SK-N-MC (cell line): ENCODE results near the gene MACF1.

Experiments
- DNase-seq: peaks from one replicate; pipeline ENCODE4 v3.0.0-alpha.2; 2011; ENCODE audit warnings: low read depth, low spot score
- H3K27ac ChIP-seq: fragments of 200-600 bp; sonication (generic); 2 replicates; pipeline ENCODE4 v1.5.1; 2016; ENCODE audit warnings: mixed run types
- H3K36me3 ChIP-seq: fragments of 200-600 bp; sonication (generic); 2 replicates; pipeline ENCODE4 v1.6.1; 2017; ENCODE audit warnings: antibody characterized with exemption, low read length, mixed read lengths; ENCODE audit not compliant: insufficient read depth
- H3K4me3 ChIP-seq: fragments of 200-600 bp; sonication (generic); 2 replicates; pipeline ENCODE4 v1.5.1; 2016
- H3K9ac ChIP-seq: fragments of 200-600 bp; sonication (generic); 2 replicates; pipeline ENCODE4 v1.8.0; 2017; ENCODE audit warnings: mixed run types, mixed read lengths; ENCODE audit not compliant: insufficient read length
- H3K9me3 ChIP-seq: fragments of 200-600 bp; sonication (generic); 2 replicates; pipeline ENCODE4 v1.6.1; 2017; ENCODE audit warnings: low read depth, mild to moderate bottlenecking, antibody characterized with exemption, low read length, moderate library complexity, mixed read lengths
- EZH2 ChIP-seq: fragments of 200-600 bp; sonication (generic); IDR thresholded peaks from one replicate; pipeline ENCODE4 v1.6.1; 2017; ENCODE audit warnings: antibody characterized with exemption
- FOXP2 ChIP-seq: optimal IDR thresholded peaks from 2 replicates; pipeline ENCODE3; 2011; ENCODE audit warnings: mild to moderate bottlenecking, moderate library complexity; ENCODE audit not compliant: insufficient read depth; ENCODE audit errors: extremely low read length, control extremely low read depth
- POLR2AphosphoS5 ChIP-seq: IDR thresholded peaks from 2 replicates; pipeline ENCODE4 v1.6.1; 2012; ENCODE audit warnings: mild to moderate bottlenecking, low read depth, low read length, borderline replicate concordance

MACF1 gene

GRCh38 chr1:39481289-39481688, 276.8 kb downstream of the MACF1 start:
- Histone ChIP-seq H3K4me3 (no peak overlapping the region), H3K36me3 (peaks cover 16% of the 10 kb centered on the region), H3K9me3 (no peaks in the 10 kb centered on the region), H3K9ac (no peak overlapping the region), H3K27ac (no peak overlapping the region)
- TF ChIP-seq EZH2 (no peak), FOXP2 (no peak), POLR2AphosphoS5 (no peak)
- no peak for DNase-seq

DNA sequence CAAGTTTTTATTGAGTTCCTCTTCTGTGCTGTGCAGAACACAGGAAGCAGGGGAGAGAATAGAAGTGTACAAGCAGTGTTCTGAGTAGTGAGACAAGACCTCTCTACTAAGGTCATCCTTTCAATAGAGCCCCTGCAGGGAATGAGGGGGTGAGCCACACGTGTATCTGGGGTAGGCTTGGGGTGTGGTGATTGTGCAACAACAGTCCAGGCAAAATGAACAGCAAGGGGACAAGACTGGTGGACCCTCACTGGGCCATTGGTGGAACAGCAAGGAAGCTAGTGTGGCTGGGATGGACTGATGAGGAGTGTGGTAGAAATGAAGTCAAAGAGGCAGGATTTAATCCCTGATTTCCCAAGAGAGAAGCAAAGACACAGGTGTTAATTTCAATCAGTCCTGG, 278.8 kb downstream of the MACF1 start:
- H3K36me3 ChIP-seq: peaks cover 16% of the 10 kb centered on the region
- TF ChIP-seq POLR2AphosphoS5 (no peak), FOXP2 (no peak), EZH2 (no peak)
- no peak overlapping the region for H3K4me3 ChIP-seq
- H3K9me3 ChIP-seq: no peaks in the 10 kb centered on the region
- H3K27ac ChIP-seq: no peak overlapping the region
- H3K9ac ChIP-seq: no peak overlapping the region
- DNase-seq: no peak

- DNase-seq: no peak
- H3K9me3 ChIP-seq: no peaks in the 10 kb centered on the region
- peaks cover 16% of the 10 kb centered on the region for H3K36me3 ChIP-seq
Observed at GRCh38 chr1:39484564-39484963, 280.1 kb downstream of the MACF1 start.

DNA sequence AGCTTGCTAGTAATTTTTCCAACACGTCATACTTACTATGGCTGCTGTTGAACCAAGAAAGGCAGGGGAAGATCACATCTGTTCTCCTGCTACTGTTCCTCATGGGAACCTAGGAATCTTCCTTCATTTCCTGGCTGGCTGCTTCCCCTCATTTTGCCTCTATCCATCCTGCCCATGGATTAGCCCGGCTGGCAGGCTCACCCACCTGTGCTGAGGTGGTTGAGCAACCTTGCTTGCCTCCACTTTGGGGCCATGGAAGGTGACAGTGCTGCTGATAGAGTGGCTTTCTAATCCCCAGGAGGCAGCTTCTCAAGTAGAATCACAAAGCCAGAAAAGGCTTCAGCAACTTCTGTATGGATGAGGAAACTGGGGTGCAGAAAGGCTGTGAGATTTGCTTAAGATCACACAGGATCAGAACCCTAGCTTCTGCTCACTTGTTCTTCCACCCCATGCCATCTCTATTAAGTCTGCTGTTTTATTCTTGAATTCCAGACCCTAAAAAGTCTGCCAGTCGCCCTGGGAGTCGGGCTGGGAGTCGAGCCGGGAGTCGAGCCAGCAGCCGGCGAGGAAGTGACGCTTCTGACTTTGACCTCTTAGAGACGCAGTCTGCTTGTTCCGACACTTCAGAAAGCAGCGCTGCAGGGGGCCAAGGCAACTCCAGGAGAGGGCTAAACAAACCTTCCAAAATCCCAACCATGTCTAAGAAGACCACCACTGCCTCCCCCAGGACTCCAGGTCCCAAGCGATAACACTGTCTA, 280.7 kb downstream of the MACF1 start:
- Histone ChIP-seq H3K36me3 (peaks cover 10% of the 10 kb centered on the region), H3K4me3 (no peak overlapping the region), H3K9me3 (no peaks in the 10 kb centered on the region)

More at GRCh38 chr1:39484564-39484963, 280.1 kb downstream of the MACF1 start:
- Histone ChIP-seq H3K27ac (no peak overlapping the region), H3K9ac (no peak overlapping the region), H3K4me3 (no peak overlapping the region)
- TF ChIP-seq POLR2AphosphoS5: no peak
- no peak for TF ChIP-seq FOXP2
- TF ChIP-seq EZH2: no peak

GRCh38 chr1:39488012-39488545, 283.6 kb downstream of the MACF1 start:
- H3K27ac ChIP-seq: no peak overlapping the region
- DNase-seq: no peak
- H3K9me3 ChIP-seq: no peaks in the 10 kb centered on the region
- H3K4me3 ChIP-seq: no peak overlapping the region
- TF ChIP-seq EZH2: no peak
- no peak for TF ChIP-seq FOXP2
- no peak for TF ChIP-seq POLR2AphosphoS5
- no peaks in the 10 kb centered on the region; the same call in 1 of the 2 replicates for H3K36me3 ChIP-seq
- no peak overlapping the region for H3K9ac ChIP-seq

More for the DNA sequence above, 280.7 kb downstream of the MACF1 start:
- Histone ChIP-seq H3K9ac (no peak overlapping the region), H3K27ac (no peak overlapping the region)
- no peak for TF ChIP-seq FOXP2
- TF ChIP-seq POLR2AphosphoS5: no peak
- no peak for TF ChIP-seq EZH2
- no peak for DNase-seq

- no peak overlapping the region for H3K27ac ChIP-seq
- H3K9me3 ChIP-seq: no peaks in the 10 kb centered on the region
- H3K9ac ChIP-seq: no peak overlapping the region
- H3K4me3 ChIP-seq: no peak overlapping the region
- TF ChIP-seq EZH2 (no peak), POLR2AphosphoS5 (no peak), FOXP2 (no peak)
- no peaks in the 10 kb centered on the region; the same call in 1 of the 2 replicates for H3K36me3 ChIP-seq
- DNase-seq: no peak
Observed at GRCh38 chr1:39488793-39489566, 284.5 kb downstream of the MACF1 start.

DNA sequence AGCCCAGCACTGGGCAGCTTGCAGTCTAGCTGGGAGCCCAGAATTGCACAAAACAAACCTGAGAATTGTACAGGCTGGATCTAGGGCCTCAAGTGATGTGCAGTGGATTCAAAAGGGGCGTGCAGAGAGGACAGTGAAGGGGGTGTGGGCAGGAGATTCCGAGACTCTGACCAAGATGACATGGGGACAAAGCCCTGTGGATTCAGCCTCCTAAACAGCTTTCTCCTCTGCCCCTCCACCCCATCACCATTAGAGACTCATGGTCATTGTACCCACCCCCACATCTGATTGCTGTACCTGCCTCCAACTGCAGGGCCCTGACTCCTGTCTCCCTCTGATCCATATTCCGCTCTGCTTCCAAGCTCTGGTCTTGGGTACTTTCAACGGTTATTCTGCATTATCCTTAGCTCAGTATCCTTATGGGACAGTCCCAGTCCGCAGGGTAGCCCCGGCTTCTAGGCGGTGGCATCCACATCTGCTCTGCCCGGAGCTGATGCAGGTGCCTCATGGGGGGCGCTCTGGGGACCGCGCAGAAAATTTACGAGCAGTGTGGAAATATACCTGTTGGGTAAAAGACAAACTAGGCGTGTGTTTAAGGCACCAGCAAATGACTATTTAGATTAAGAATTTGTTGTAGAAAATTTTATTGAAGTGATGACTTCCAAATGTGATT, 285.2 kb downstream of the MACF1 start:
- Histone ChIP-seq H3K36me3 (no peaks in the 10 kb centered on the region; the same call in 1 of the 2 replicates), H3K4me3 (no peak overlapping the region), H3K27ac (no peak overlapping the region), H3K9me3 (no peaks in the 10 kb centered on the region), H3K9ac (no peak overlapping the region)
- TF ChIP-seq EZH2: no peak
- no peak for TF ChIP-seq POLR2AphosphoS5
- TF ChIP-seq FOXP2: no peak
- no peak for DNase-seq

GRCh38 chr1:39490596-39491145, 286.2 kb downstream of the MACF1 start:
- Histone ChIP-seq H3K9ac (no peak overlapping the region), H3K27ac (no peak overlapping the region), H3K9me3 (no peaks in the 10 kb centered on the region), H3K36me3 (no peaks in the 10 kb centered on the region), H3K4me3 (no peak overlapping the region)
- DNase-seq: no peak
- TF ChIP-seq EZH2: no peak
